Esophagus squamous epithelium (tissue), 4 donors: ENCODE measurements around the gene TBC1D10A.

ENCODE experiments used
- CTCF ChIP-seq, 6 experiments: fragments of 450-650 bp in 4 of 6; fragments of 200-600 bp in 2 of 6; sonication (generic) in 2 of 6; IDR thresholded peaks; one replicate each; pipeline ENCODE4 v1.5.1; 2016 to 2019; ENCODE audit warnings: antibody characterized with exemption in 6 of 6, mild to moderate bottlenecking in 4 of 6, moderate library complexity in 4 of 6
- POLR2A ChIP-seq, 4 donors: fragments of 450-650 bp; IDR thresholded peaks; one replicate each; pipeline ENCODE4 v1.6.1; 2017; ENCODE audit warnings: antibody characterized with exemption in 4 of 4, mild to moderate bottlenecking in 4 of 4, moderate library complexity in 3 of 4

- TF ChIP-seq CTCF (IDR thresholded peaks at IDR 0.05) (no peak), POLR2A (IDR thresholded peaks at IDR 0.05) (no peak)
Observed at GRCh38 chr22:30307041-30307574, 19.6 kb downstream of the TBC1D10A start.
